Activated gamma-delta T cell treated with Interleukin-2 at 50 U/mL for 16 hours (primary cell): ENCODE measurements around the gene CCNL2.

Experiments
- DNase-seq: peaks from one replicate; pipeline ENCODE4 v3.0.0-alpha.2; 2020

Gene CCNL2

DNA sequence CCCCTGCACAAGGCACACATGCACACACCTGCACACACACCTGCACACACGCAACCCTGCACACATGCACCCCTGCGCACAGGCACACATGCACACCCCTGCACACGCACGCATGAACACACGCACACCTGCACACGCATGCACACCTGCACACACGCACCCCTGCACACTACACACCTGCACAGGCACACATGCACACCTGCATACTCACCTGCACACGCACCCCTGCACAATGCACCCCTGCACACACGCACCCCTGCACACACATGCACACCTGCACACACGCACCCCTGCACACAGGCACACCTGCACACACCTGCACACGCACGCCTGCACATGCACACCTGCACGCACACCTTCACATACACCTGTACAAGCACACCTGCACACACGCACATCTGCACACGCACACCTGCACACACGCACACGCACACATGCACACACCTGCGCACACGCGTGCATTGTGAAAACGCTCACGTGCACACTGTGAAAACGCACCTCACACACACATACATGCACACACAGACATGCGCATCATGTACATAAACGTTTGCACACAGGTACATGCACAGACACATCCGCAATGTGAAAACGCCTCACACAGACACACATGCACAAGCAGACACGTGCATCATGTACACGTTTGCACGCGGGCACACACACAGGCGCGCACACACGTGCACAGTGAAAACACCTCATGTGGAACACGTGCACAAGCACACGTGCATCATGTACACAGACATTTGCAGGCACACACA lies 58.2 kb downstream of the CCNL2 start:
- no peak for DNase-seq

GRCh38 chr1:1340185-1340584 lies 59.0 kb downstream of the CCNL2 start:
- DNase-seq = no peak

DNA sequence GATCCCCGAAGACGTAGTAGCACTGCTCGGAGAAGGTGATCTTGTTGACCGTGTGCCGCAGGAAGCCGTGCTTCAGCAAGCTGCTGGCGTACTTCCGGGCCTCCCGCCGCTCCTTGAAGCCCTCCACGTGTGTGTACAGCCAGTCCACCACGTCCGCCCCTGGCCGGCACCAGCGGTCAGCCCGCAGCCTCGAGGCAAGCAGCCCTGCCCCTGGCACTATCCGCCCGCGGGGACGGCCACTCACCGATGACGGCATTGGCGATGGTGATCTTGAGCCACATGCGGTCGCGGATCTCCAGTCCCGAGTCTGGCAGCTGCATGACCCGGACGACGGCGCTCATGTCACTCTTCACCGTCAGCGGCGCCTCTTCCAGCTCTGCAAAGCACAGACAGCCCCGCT lies 60.9 kb downstream of the CCNL2 start:
- no peak for DNase-seq

DNA sequence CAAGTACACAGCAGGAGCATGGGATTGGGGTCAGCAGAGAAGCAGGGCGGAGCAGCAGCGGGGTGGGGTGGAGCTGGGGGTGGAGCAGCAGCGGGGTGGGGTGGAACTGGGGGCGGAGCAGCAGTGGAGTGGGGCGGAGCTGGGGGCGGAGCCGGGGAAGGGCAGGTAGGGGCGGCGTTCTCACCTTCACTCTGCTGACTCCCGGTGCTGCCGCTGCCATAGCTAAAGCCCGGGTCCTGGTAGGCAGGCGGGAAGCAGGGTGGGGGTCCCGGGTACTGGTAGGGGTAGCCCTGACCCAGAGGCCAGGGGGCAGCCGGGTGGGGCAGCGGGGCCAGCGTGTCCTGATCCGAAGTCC lies 61.4 kb downstream of the CCNL2 start:
- DNase-seq = no peak

GRCh38 chr1:1336931-1337792 lies 62.0 kb downstream of the CCNL2 start:
- DNase-seq = no peak

DNA sequence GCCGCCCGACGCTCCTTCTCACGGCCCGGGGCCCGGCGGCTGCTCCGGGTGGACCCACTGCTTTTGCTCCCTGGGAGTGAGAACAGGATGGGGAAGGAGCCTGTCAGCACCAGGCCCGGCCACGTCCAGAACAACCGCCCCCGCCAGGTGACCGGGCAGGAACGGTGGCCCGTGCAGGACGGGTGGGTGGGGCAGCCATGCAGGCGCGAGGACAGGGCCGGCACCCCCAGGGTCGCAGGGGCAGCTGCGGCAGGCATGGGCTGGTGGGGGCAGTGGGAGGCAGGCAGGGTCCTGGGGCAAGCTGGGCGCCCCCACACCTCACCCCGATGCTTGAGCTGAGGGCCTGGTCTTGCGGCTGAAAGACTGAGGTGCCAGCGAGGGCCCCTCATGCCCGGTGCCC lies 62.7 kb downstream of the CCNL2 start:
- DNase-seq = no peak

GRCh38 chr1:1335792-1336248 lies 63.3 kb downstream of the CCNL2 start:
- DNase-seq = no peak
